Type B pancreatic cell (in vitro differentiated cells): ENCODE data around the gene PKP1. TPM values are rescaled to one million over a fixed set of nuclear protein-coding genes. Genes with fewer than 3 reads are reported as not detected.

Source experiments
- DNase-seq: peaks from one replicate; pipeline ENCODE4 v3.0.0; 2021; ENCODE audit warnings: mixed read lengths; ENCODE audit not compliant: unreplicated experiment; ENCODE audit errors: extremely low spot score
- H3K27ac Mint-ChIP-seq: 2 replicates; pipeline ENCODE4 v1.8.0; 2021; ENCODE audit warnings: mild to moderate bottlenecking, mixed read lengths
- H3K27me3 Mint-ChIP-seq: 2 replicates; pipeline ENCODE4 v1.8.0; 2021; ENCODE audit warnings: mixed read lengths
- H3K36me3 Mint-ChIP-seq: 2 replicates; pipeline ENCODE4 v1.8.0; 2021; ENCODE audit warnings: mixed read lengths
- H3K4me1 Mint-ChIP-seq: one replicate; pipeline ENCODE4 v1.8.0; 2021; ENCODE audit warnings: mixed read lengths; ENCODE audit not compliant: unreplicated experiment
- H3K4me3 Mint-ChIP-seq: 2 replicates; pipeline ENCODE4 v1.8.0; 2021; ENCODE audit warnings: mild to moderate bottlenecking, mixed read lengths
- H3K9me3 Mint-ChIP-seq: 2 replicates; pipeline ENCODE4 v1.8.0; 2021; ENCODE audit warnings: mixed read lengths
- total RNA-seq: library from RNA; stranded (reverse); gene quantifications from 2 replicates; pipeline ENCODE4 v1.2.1, GENCODE V29; 2021; ENCODE audit warnings: low replicate concordance
- TF ChIP-seq, protein P1 (sequence below): fragments of 200-600 bp; sonication (generic); conservative IDR thresholded peaks from 2 replicates; pipeline ENCODE4 v1.5.0; 2021; ENCODE audit warnings: antibody characterized with exemption, mild to moderate bottlenecking

The PKP1 gene
- total RNA-seq, 1 donor from 2014 or later, result 7.6 TPM

DNA sequence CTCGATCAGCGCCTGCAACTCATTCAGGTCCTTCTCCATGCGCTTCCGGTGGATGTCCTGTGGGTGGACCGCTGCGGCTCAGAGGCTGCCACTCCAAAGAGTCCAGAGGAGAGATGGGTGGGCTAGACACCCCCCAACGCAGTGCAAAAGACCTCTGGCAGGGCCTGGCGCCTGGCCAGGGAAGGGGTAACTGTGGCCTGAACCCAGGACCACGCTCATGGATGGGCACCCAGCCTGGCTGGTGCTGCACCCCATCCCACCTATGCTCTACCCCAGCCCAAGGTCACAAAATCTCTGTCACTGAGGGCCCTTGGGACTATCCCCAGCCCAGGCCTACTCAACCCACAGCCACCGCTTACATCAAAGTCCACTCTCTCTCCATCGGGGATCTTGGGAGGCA lies 81.9 kb downstream of the PKP1 start:
- Mint-ChIP-seq H3K4me3 (no peak overlapping the region), H3K36me3 (no peaks in the 10 kb centered on the region), H3K9me3 (no peaks in the 10 kb centered on the region), H3K27me3 (peaks cover 12% of the 10 kb centered on the region), H3K4me1 (no peaks in the 10 kb centered on the region), H3K27ac (no peak overlapping the region)
- DNase-seq, result no peak
- TF ChIP-seq, protein P1, sequence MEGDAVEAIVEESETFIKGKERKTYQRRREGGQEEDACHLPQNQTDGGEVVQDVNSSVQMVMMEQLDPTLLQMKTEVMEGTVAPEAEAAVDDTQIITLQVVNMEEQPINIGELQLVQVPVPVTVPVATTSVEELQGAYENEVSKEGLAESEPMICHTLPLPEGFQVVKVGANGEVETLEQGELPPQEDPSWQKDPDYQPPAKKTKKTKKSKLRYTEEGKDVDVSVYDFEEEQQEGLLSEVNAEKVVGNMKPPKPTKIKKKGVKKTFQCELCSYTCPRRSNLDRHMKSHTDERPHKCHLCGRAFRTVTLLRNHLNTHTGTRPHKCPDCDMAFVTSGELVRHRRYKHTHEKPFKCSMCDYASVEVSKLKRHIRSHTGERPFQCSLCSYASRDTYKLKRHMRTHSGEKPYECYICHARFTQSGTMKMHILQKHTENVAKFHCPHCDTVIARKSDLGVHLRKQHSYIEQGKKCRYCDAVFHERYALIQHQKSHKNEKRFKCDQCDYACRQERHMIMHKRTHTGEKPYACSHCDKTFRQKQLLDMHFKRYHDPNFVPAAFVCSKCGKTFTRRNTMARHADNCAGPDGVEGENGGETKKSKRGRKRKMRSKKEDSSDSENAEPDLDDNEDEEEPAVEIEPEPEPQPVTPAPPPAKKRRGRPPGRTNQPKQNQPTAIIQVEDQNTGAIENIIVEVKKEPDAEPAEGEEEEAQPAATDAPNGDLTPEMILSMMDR, result no peak

DNA sequence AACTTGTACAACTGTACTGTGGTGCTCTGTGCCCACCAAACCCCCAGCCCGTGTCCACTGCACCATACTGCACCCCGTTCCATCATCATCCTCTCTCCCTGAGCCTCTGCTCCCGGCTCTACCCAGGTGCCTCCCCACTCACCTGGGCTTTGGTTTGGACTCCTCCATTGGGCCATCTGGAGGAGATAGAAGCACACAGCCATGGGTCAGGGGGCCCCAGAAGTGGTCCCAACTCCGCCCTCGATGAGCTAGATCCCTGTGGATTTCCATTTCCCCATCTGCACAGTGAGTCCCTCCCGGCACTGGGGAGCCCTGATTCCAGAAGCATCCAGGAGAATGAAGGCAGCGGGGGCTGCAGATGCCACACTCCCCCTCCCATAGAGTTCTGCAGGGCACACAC lies 83.4 kb downstream of the PKP1 start:
- H3K9me3 Mint-ChIP-seq, result no peaks in the 10 kb centered on the region
- DNase-seq, result no peak
- H3K36me3 Mint-ChIP-seq, result no peaks in the 10 kb centered on the region
- no peak overlapping the region for H3K27ac Mint-ChIP-seq
- H3K4me3 Mint-ChIP-seq, result no peak overlapping the region
- peaks cover 15% of the 10 kb centered on the region for H3K27me3 Mint-ChIP-seq
- no peaks in the 10 kb centered on the region for H3K4me1 Mint-ChIP-seq
- TF ChIP-seq, protein P1, result no peak

DNA sequence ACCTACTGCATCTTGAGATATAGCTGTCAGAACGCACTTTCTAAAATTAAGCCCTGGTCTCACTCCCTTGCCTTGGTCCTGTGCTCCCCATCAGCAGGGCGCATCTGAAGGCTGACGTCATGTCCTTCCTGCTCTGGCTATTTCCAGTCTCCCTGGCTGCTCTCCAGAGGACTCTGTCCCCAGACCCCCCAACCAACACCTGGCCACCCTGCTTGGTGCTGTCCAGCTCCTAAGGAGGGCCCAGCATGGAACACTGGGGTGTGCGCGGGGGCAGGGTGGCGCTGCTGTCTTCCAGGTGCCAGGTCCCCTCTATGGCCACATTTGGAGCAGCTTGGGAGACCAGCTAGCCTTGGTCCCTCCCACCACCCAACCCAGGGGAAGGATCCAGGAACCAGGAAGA lies 85.9 kb downstream of the PKP1 start:
- TF ChIP-seq, protein P1, result no peak
- no peak overlapping the region for H3K27ac Mint-ChIP-seq

DNA sequence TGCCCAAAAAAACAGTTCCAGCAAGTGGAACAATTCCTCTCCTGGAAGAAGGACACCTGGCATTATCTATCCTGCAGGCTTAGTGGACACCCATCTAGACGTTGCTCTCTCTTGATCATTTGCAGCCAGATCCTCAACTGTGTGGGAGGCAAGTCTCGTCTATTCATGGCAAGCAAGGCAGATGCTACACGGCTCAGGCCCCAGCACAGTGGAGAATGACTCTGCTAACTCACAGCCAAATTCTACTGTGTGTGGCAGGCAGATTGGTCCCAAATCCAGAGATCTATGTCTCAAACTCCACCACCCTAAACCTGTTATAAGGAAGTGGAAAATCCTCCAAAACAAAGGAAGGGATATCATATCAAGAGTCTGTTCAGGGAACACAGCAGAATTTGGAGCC lies 87.2 kb downstream of the PKP1 start:
- H3K27ac Mint-ChIP-seq, result no peak overlapping the region
- DNase-seq, result no peak
- H3K4me3 Mint-ChIP-seq, result no peak overlapping the region
- H3K9me3 Mint-ChIP-seq, result no peaks in the 10 kb centered on the region
- no peaks in the 10 kb centered on the region for H3K36me3 Mint-ChIP-seq
- peaks cover 29% of the 10 kb centered on the region for H3K27me3 Mint-ChIP-seq
- H3K4me1 Mint-ChIP-seq, result peaks cover 13% of the 10 kb centered on the region
- TF ChIP-seq, protein P1, result no peak

More for the DNA sequence above, 85.9 kb downstream of the PKP1 start:
- DNase-seq, result no peak
- Mint-ChIP-seq H3K36me3 (no peaks in the 10 kb centered on the region), H3K9me3 (no peaks in the 10 kb centered on the region), H3K4me3 (no peak overlapping the region), H3K4me1 (peaks cover 8% of the 10 kb centered on the region), H3K27me3 (peaks cover 24% of the 10 kb centered on the region)

DNA sequence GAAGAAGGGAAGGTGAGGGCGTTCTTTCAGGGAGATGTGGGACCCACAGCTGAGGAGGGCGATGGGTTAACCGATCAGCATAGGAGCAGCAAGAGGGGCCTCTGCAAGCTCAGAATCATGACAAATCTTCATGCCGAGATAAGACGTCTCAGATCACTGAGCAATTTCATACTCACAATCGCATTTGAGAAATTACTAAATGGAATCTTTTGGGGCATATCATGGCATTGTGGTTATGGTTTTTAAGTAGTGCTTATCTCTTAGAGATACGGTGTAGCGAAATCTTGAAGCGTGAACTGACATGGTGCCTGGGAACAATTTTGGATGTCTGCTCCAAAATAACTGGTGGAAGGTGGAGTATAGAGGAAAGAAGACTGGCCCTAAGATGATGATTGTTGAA lies 88.0 kb downstream of the PKP1 start:
- Mint-ChIP-seq H3K27ac (no peak overlapping the region), H3K27me3 (peaks cover 29% of the 10 kb centered on the region), H3K9me3 (no peaks in the 10 kb centered on the region), H3K4me3 (no peak overlapping the region), H3K4me1 (peaks cover 16% of the 10 kb centered on the region), H3K36me3 (no peaks in the 10 kb centered on the region)
- DNase-seq, result no peak
- TF ChIP-seq, protein P1, result no peak

DNA sequence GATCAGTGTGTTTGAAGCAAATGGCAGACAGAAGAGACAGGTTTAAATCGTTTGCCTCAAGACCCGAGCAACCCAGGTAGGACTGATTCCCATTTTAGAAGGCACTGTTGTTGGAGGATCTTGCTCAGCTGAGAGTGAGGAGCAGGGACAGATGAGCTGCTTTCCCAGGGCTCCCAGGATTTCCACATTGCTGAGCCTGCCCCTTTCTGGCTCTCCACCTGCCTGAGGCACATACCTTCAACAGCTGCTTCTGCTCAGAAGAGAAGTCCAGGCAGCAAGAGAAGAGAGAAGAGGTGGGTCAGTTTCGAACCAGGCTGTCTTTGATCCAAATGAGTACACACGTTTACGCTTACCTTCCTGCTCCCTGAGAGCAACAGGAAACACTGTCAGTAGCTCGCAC lies 88.5 kb downstream of the PKP1 start:
- TF ChIP-seq, protein P1, result no peak
- Mint-ChIP-seq H3K36me3 (no peaks in the 10 kb centered on the region), H3K4me1 (peaks cover 19% of the 10 kb centered on the region), H3K27me3 (peaks cover 29% of the 10 kb centered on the region), H3K27ac (peak overlapping the region; percentile 35), H3K9me3 (no peaks in the 10 kb centered on the region), H3K4me3 (no peak overlapping the region)
- no peak for DNase-seq
